Measurements from ENCODE around the gene NKAIN4.

The NKAIN4 gene

GRCh38 chr20:63254232-63254605 is at the start of gene NKAIN4:
TSS of gene NKAIN4 (minus strand) at chr20:63254463. CDS start at chr20:63254450, 13 bp downstream.
- DNase-seq (ENCODE audit: low read depth in 2 of 2), result no peak

GRCh38 chr20:63303095-63303666 is 48.9 kb upstream of the NKAIN4 start:
- DNase-seq (ENCODE audit: low read depth in 2 of 2), result no peak

- DNase-seq (ENCODE audit: low read depth in 2 of 2), result no peak
Measured at GRCh38 chr20:63301671-63302070, 47.4 kb upstream of the NKAIN4 start.

GRCh38 chr20:63298731-63299312 is 44.6 kb upstream of the NKAIN4 start:
- no peak for DNase-seq (ENCODE audit: low read depth in 2 of 2)

- DNase-seq (ENCODE audit: low read depth in 2 of 2), result no peak
Measured at GRCh38 chr20:63297796-63298572, 43.7 kb upstream of the NKAIN4 start.

GRCh38 chr20:63297371-63297781 is 43.1 kb upstream of the NKAIN4 start:
- no peak for DNase-seq (ENCODE audit: low read depth in 2 of 2)

GRCh38 chr20:63296531-63297299 is 42.5 kb upstream of the NKAIN4 start:
- DNase-seq (ENCODE audit: low read depth in 2 of 2), result no peak

GRCh38 chr20:63295846-63296245 is 41.6 kb upstream of the NKAIN4 start:
- DNase-seq (ENCODE audit: low read depth in 2 of 2), result no peak

- no peak for DNase-seq (ENCODE audit: low read depth in 2 of 2)
Measured at GRCh38 chr20:63295422-63295821, 41.2 kb upstream of the NKAIN4 start.

GRCh38 chr20:63295018-63295417 is 40.8 kb upstream of the NKAIN4 start:
- DNase-seq (ENCODE audit: low read depth in 2 of 2), result no peak

GRCh38 chr20:63294536-63294900 is 40.3 kb upstream of the NKAIN4 start:
- no peak for DNase-seq (ENCODE audit: low read depth in 2 of 2)

- DNase-seq (ENCODE audit: low read depth in 2 of 2), result no peak
Measured at GRCh38 chr20:63293871-63294535, 39.7 kb upstream of the NKAIN4 start.

- no peak for DNase-seq (ENCODE audit: low read depth in 2 of 2)
Measured at GRCh38 chr20:63293456-63293855, 39.2 kb upstream of the NKAIN4 start.

GRCh38 chr20:63292904-63293303 is 38.6 kb upstream of the NKAIN4 start, which contains the start of gene COL20A1:
TSS of gene COL20A1 (plus strand) at chr20:63293186. CDS start at chr20:63295108, 1,922 bp downstream.
- DNase-seq (ENCODE audit: low read depth in 2 of 2), result no peak

- DNase-seq (ENCODE audit: low read depth in 2 of 2), result no peak
Measured at GRCh38 chr20:63292292-63292701, 38.0 kb upstream of the NKAIN4 start.

GRCh38 chr20:63291811-63292210 is 37.5 kb upstream of the NKAIN4 start:
- DNase-seq (ENCODE audit: low read depth in 2 of 2), result no peak

- DNase-seq (ENCODE audit: low read depth in 2 of 2), result peak; percentile 19 to 33
Measured at GRCh38 chr20:63290677-63291472, 36.6 kb upstream of the NKAIN4 start.

- DNase-seq (ENCODE audit: low read depth in 2 of 2), result no peak
Measured at GRCh38 chr20:63290136-63290676, 35.9 kb upstream of the NKAIN4 start.

GRCh38 chr20:63289311-63290135 is 35.3 kb upstream of the NKAIN4 start:
- no peak for DNase-seq (ENCODE audit: low read depth in 2 of 2)

Measured in stimulated activated CD8-positive, alpha-beta memory T cell treated with anti-CD3 and anti-CD28 coated beads, Interleukin-7, amount 100 ng/mL, for 1 hour (primary cell).